ENCODE measurements around the gene SFT2D1. TPM values are rescaled to one million over a fixed set of nuclear protein-coding genes. Genes with fewer than 3 reads are reported as not detected.

Gene SFT2D1
- total and polyA plus RNA-seq, 9 of the 15 experiments (the other 6 are each of a cell fraction or from before 2014, with no cell fraction given), result 54.4 to 140 (median 74.6) TPM

DNA sequence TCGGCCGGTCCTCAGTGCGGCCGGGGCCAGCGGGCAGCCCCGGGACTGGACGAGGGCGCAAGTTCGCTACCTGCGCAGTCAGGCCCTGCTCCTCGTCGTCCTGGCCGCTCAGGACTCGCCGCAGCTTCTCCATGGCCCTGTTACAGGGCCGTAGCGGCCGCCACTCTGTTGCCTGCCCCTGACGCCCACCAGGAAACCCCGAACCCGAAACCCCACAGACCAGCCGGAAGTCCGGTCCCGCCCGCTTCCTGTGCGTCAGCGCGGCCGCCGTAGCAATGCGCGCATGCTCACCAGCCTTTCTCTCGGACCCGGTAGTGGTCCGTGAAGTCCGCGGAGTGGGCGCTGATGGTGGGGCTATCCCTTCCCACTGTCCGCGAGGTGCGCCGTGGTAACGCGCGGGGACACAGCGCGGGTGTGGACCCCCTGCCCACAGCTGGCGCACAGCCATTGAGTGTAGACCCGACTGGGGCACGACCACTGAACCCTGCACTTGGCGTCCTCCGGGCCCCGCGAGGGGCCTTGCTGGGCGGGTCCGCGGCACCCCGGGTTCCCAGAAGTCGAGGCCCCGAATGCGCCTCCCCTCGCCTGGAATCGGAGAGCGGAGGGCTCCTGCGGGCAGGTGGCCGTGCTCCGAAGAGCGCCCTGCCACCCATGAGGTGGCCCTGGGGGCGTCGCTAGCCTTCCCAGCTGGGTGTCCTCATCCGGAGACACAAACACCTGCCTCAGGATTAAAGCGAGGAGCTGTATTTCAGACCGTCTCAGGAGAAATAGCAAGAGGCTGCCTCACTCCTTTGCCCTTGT, at the start of gene SFT2D1 (continued):
- TF ChIP-seq MYNN (IDR thresholded peaks at IDR 0.05) (no peak), MYNN (CRISPR knock-in tag; IDR thresholded peaks at IDR 0.05) (no peak), POLR2AphosphoS2 (IDR thresholded peaks at IDR 0.05; ENCODE audit: low read length) (no peak), NFE2 (IDR thresholded peaks at IDR 0.05; ENCODE audit: low read depth) (no peak), ZNF232 (CRISPR knock-in tag; IDR thresholded peaks at IDR 0.05) (peak; percentile 93; the same call in 1 of the 2 replicates), ZNF778 (CRISPR knock-in tag; IDR thresholded peaks at IDR 0.05) (no peak), CCNT2 (IDR thresholded peaks at IDR 0.05; ENCODE audit: borderline replicate concordance, extremely low read depth, insufficient read length, low read depth, low read length) (peak; percentile 18), JUNB (CRISPR knock-in tag; conservative IDR thresholded peaks at IDR 0.05) (no peak), SOX6 (IDR thresholded peaks at IDR 0.05) (peak; percentile 24; the same call in 1 of the 2 replicates), ZBTB43 (CRISPR knock-in tag; IDR thresholded peaks at IDR 0.05) (peak; percentile 90; the same call in 1 of the 2 replicates), DMBX1 (CRISPR knock-in tag; IDR thresholded peaks at IDR 0.05; ENCODE audit: borderline replicate concordance) (no peak), RBFOX2 (IDR thresholded peaks at IDR 0.05; ENCODE audit: low read depth, low read length) (peak; percentile 100), DPF2 (IDR thresholded peaks at IDR 0.05) (no peak), FOXK2 (conservative IDR thresholded peaks at IDR 0.05 in 1 of 2, IDR thresholded peaks at IDR 0.05 in 1 of 2; ENCODE audit: low read depth in 2 of 2) (no peak), CTBP1 (IDR thresholded peaks at IDR 0.05; ENCODE audit: borderline replicate concordance) (peak; percentile 69; the same call in 1 of the 2 replicates), ERF (CRISPR knock-in tag; IDR thresholded peaks at IDR 0.05) (no peak), PREB (CRISPR knock-in tag; IDR thresholded peaks at IDR 0.05) (no peak), ZBTB17 (CRISPR knock-in tag; IDR thresholded peaks at IDR 0.05) (0 out of 2 replicates have a peak, but pooled peaks have one; percentile 36), NFATC3 (IDR thresholded peaks at IDR 0.05) (no peak), ZEB2 (IDR thresholded peaks at IDR 0.05) (no peak), SRSF7 (optimal IDR thresholded peaks at IDR 0.05; ENCODE audit: low read depth, low read length) (no peak), TAF9B (IDR thresholded peaks at IDR 0.05; ENCODE audit: partially characterized antibody) (peak; percentile 80), CCAR2 (IDR thresholded peaks at IDR 0.05; ENCODE audit: low read depth, low read length) (no peak), ZNF445 (CRISPR knock-in tag; IDR thresholded peaks at IDR 0.05; ENCODE audit: low read depth) (no peak), SMARCC2 (IDR thresholded peaks at IDR 0.05; ENCODE audit: low read depth) (no peak), U2AF2 (optimal IDR thresholded peaks at IDR 0.05; ENCODE audit: low read depth, low read length) (no peak), TCF7L2 (IDR thresholded peaks at IDR 0.05; ENCODE audit: low read depth, low read length) (no peak), KAT7 (CRISPR knock-in tag; IDR thresholded peaks at IDR 0.05; ENCODE audit: borderline replicate concordance) (peak; percentile 97; the same call in 1 of the 2 replicates), NR2C1 (IDR thresholded peaks at IDR 0.05) (peak; percentile 40; the same call in 1 of the 2 replicates), NR2C1 (tag; IDR thresholded peaks at IDR 0.05) (no peak), POLR2AphosphoS5 (IDR thresholded peaks at IDR 0.05; ENCODE audit: control insufficient read depth, insufficient read depth, low read depth, low read length) (peak; percentile 91)
